GM12874 (cell line): ENCODE data around the gene TTC23.

ENCODE experiments used
- CTCF ChIP-seq: IDR thresholded peaks from 2 replicates; pipeline ENCODE4 v1.5.1; 2011; ENCODE audit warnings: low read depth, mild to moderate bottlenecking, control low read depth, low read length, moderate library complexity; ENCODE audit not compliant: insufficient read depth

Gene TTC23

GRCh38 chr15:99097441-99098410 lies 151.7 kb downstream of the TTC23 start:
- no peak for TF ChIP-seq CTCF

- TF ChIP-seq CTCF, result no peak
Observed at GRCh38 chr15:99096894-99097426, 152.4 kb downstream of the TTC23 start.

- no peak for TF ChIP-seq CTCF
Observed at GRCh38 chr15:99096173-99096893, 153.0 kb downstream of the TTC23 start.

GRCh38 chr15:99095626-99096025 lies 153.8 kb downstream of the TTC23 start:
- no peak for TF ChIP-seq CTCF

- TF ChIP-seq CTCF, result no peak
Observed at GRCh38 chr15:99092554-99093172, 156.7 kb downstream of the TTC23 start.

- no peak for TF ChIP-seq CTCF
Observed at GRCh38 chr15:99090938-99091337, 158.4 kb downstream of the TTC23 start.

- TF ChIP-seq CTCF, result no peak
Observed at GRCh38 chr15:99090011-99090699, 159.2 kb downstream of the TTC23 start.
